ENCODE data around the gene TXNRD1.
"Not testable (repeated sequence)": the region's sequence is repeated elsewhere in the genome, so short reads cannot be mapped to it uniquely, and the experiment has no call there.

TXNRD1 gene

GRCh38 chr12:104306376-104306775, 90.8 kb downstream of the TXNRD1 start:
- DNase-seq, result no peak

- no peak for DNase-seq
Observed at GRCh38 chr12:104306943-104307654, 91.5 kb downstream of the TXNRD1 start.

- no peak for DNase-seq
Observed at GRCh38 chr12:104307655-104308000, 92.0 kb downstream of the TXNRD1 start.

GRCh38 chr12:104309446-104309993, 93.9 kb downstream of the TXNRD1 start:
- DNase-seq, result no peak

GRCh38 chr12:104310751-104311633, 95.4 kb downstream of the TXNRD1 start:
- no peak for DNase-seq

- DNase-seq, result no peak
Observed at GRCh38 chr12:104312202-104312601, 96.6 kb downstream of the TXNRD1 start.

GRCh38 chr12:104312654-104313053, 97.1 kb downstream of the TXNRD1 start:
- DNase-seq, result no peak

- DNase-seq, result no peak
Observed at GRCh38 chr12:104313568-104314241, 98.1 kb downstream of the TXNRD1 start.

GRCh38 chr12:104314242-104314614, 98.6 kb downstream of the TXNRD1 start:
- no peak for DNase-seq

GRCh38 chr12:104315326-104316224, 100.0 kb downstream of the TXNRD1 start:
- no peak for DNase-seq

- DNase-seq, result no peak
Observed at GRCh38 chr12:104316936-104317335, 101.4 kb downstream of the TXNRD1 start.

- DNase-seq, result no peak
Observed at GRCh38 chr12:104317538-104318210, 102.1 kb downstream of the TXNRD1 start.

- no peak for DNase-seq
Observed at GRCh38 chr12:104319028-104319427, 103.4 kb downstream of the TXNRD1 start.

GRCh38 chr12:104319918-104320626, 104.5 kb downstream of the TXNRD1 start:
- no peak for DNase-seq

- no peak for DNase-seq
Observed at GRCh38 chr12:104320627-104321024, 105.0 kb downstream of the TXNRD1 start.

GRCh38 chr12:104321949-104322348, 106.4 kb downstream of the TXNRD1 start:
- no peak for DNase-seq

GRCh38 chr12:104322533-104322932, 107.0 kb downstream of the TXNRD1 start:
- not testable (repeated sequence) for DNase-seq

GRCh38 chr12:104323899-104324298, 108.3 kb downstream of the TXNRD1 start:
- no peak for DNase-seq

GRCh38 chr12:104328278-104328677, 112.7 kb downstream of the TXNRD1 start:
- not testable (repeated sequence) for DNase-seq

GRCh38 chr12:104328790-104329189, 113.2 kb downstream of the TXNRD1 start:
- no peak for DNase-seq
